HepG2 (cell line): ENCODE data around the gene ZNF813. TPM values are rescaled to one million over a fixed set of nuclear protein-coding genes. Genes with fewer than 3 reads are reported as not detected.

Experiments used
- CAMTA2 ChIP-seq: sonication (generic); formaldehyde crosslinking; IDR thresholded peaks from 2 replicates; pipeline ENCODE4 v1.4.0; 2020; ENCODE audit warnings: mild to moderate bottlenecking, missing genetic modification reagents, borderline replicate concordance
- CCAR2 ChIP-seq: fragments of 200-400 bp; formaldehyde crosslinking; optimal IDR thresholded peaks from 2 replicates; pipeline ENCODE3; 2018; ENCODE audit warnings: low read depth, mild to moderate bottlenecking, low read length, moderate library complexity
- GPN1 ChIP-seq: sonication (generic); formaldehyde crosslinking; IDR thresholded peaks from 2 replicates; pipeline ENCODE4 v1.5.1; 2020; ENCODE audit warnings: missing genetic modification reagents, borderline replicate concordance
- HNRNPK ChIP-seq: fragments of 200-400 bp; formaldehyde crosslinking; IDR thresholded peaks from 2 replicates; pipeline ENCODE4 v1.6.1; 2018; ENCODE audit warnings: low read length, low read depth, moderate library complexity, mild to moderate bottlenecking; ENCODE audit not compliant: poor library complexity, severe bottlenecking
- NFE2 ChIP-seq: sonication (generic); formaldehyde crosslinking; IDR thresholded peaks from 2 replicates; pipeline ENCODE4 v1.4.0; 2020; ENCODE audit warnings: missing genetic modification reagents
- PAX8 ChIP-seq: sonication (generic); formaldehyde crosslinking; IDR thresholded peaks from 2 replicates; pipeline ENCODE4 v1.8.0; 2022; ENCODE audit warnings: mild to moderate bottlenecking, missing genetic modification reagents, borderline replicate concordance
- POLR2AphosphoS2 ChIP-seq: IDR thresholded peaks from 2 replicates; pipeline ENCODE4 v1.6.1; 2011; ENCODE audit warnings: low read depth, low read length, improper control_type of control experiment
- RAD51 ChIP-seq: fragments of 450-650 bp; IDR thresholded peaks from 2 replicates; pipeline ENCODE4 v1.6.1; 2016; ENCODE audit warnings: borderline replicate concordance
- SMAD9 ChIP-seq: sonication (generic); formaldehyde crosslinking; IDR thresholded peaks from 2 replicates; pipeline ENCODE4 v1.5.1; 2020; ENCODE audit warnings: mild to moderate bottlenecking, missing genetic modification reagents
- SP5 ChIP-seq: IDR thresholded peaks from 2 replicates; pipeline ENCODE4 v1.6.1; 2016; ENCODE audit warnings: low read depth, borderline replicate concordance
- TP53 ChIP-seq: sonication (generic); formaldehyde crosslinking; conservative IDR thresholded peaks from 2 replicates; pipeline ENCODE4 v1.4.0; 2020; ENCODE audit warnings: missing genetic modification reagents
- YEATS4 ChIP-seq: sonication (generic); formaldehyde crosslinking; IDR thresholded peaks from 2 replicates; pipeline ENCODE4 v1.4.0; 2020; ENCODE audit warnings: missing genetic modification reagents, borderline replicate concordance
- ZNF549 ChIP-seq: sonication (generic); formaldehyde crosslinking; IDR thresholded peaks from 2 replicates; pipeline ENCODE4 v1.5.0; 2020; ENCODE audit warnings: missing genetic modification reagents
- ZNF672 ChIP-seq: sonication (generic); formaldehyde crosslinking; IDR thresholded peaks from 2 replicates; pipeline ENCODE4 v1.8.1; 2022; ENCODE audit warnings: missing genetic modification reagents
- ZNF790 ChIP-seq: sonication (generic); formaldehyde crosslinking; IDR thresholded peaks from 2 replicates; pipeline ENCODE4 v1.8.0; 2022; ENCODE audit warnings: missing genetic modification reagents, mild to moderate bottlenecking, borderline replicate concordance
- ZSCAN12 ChIP-seq: sonication (generic); formaldehyde crosslinking; IDR thresholded peaks from 2 replicates; pipeline ENCODE4 v1.9.0; 2021; ENCODE audit warnings: mild to moderate bottlenecking, missing genetic modification reagents
- polyA plus RNA-seq, 8 experiments: library from polyadenylated mRNA; depleted of rRNA in 3 of 8; stranded (reverse) in 7 of 8; unstranded in 1 of 8; fragments of >200 nt; fragmentation: Illumina TruSeq in 4 of 8; extraction: Trizol in 4 of 8; gene quantifications; 2 replicates each; pipeline versions ENCODE4 v1.2.1 to v1.2.3, GENCODE V29; 2011 to 2016; ENCODE audit warnings: low read depth in 4 of 8, missing spikeins in 1 of 8, mixed read lengths in 1 of 8; ENCODE audit not compliant: insufficient read depth in 1 of 8
- total RNA-seq, 5 experiments: library from RNA; depleted of rRNA; stranded (reverse); fragments of >200 nt; fragmentation: Illumina TruSeq; extraction: Trizol; gene quantifications; 2 replicates each; pipeline ENCODE4 v1.2.3, GENCODE V29; 2016; ENCODE audit warnings: low read depth in 1 of 5
- TF ChIP-seq, protein P1 (sequence below): IDR thresholded peaks from 2 replicates; pipeline ENCODE4 v1.6.1; 2012; ENCODE audit warnings: low read length, improper control_type of control experiment
- TF ChIP-seq, protein P2 (sequence below): IDR thresholded peaks from 2 replicates; pipeline ENCODE4 v1.6.1; 2016; ENCODE audit warnings: low read depth
- TF ChIP-seq, protein P3 (sequence below): sonication (generic); formaldehyde crosslinking; IDR thresholded peaks from 2 replicates; pipeline ENCODE4 v1.5.1; 2020; ENCODE audit warnings: mild to moderate bottlenecking, missing genetic modification reagents, borderline replicate concordance

Gene ZNF813
- total and polyA plus RNA-seq, 2 of the 13 experiments (the other 11 are each of a cell fraction or from before 2014, with no cell fraction given): 2.1 to 8.9 TPM

DNA sequence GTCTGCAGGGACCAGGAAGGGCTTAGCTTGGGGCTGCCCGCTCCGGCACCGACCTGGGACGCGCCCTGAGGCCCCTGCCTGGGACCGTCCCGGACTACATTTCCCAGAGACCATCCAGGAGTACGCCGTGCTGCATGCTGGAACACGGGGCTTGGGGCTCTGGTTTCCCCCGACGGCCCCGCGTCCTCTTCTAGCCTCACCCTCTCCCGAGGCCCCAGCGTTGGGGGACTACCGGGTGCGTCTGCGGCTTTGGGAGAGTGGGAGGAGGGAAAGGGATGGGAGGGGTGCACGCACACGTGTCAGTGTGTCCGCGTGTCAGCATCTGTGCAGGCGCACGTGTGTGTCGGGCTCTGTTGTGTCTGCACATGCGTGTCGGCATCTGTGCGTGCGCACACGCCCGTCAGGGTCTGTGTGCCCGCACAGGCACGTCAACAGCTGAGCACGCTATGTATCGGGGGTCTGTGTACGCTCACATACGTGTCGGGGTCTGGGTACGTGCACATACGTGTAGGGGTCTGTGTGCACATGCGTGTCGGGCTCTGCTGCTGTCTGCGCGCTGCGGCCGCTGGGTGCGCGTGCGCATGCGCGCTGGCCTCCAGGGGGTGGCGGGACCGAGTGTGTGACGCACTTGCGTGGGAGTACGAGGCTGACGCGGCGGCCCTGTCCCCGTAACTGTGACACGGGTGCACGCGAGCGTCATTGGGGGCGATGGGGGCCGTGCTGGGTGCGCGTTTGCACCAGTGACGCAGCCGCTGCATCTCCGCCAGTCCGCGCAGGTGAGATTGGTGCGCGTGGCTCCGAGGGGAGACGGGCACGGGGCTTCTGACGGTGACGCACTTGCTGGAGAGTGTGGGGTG lies 70.2 kb downstream of the ZNF813 start, which contains the start of gene ZNF331 (continued):
- TF ChIP-seq, protein P1, sequence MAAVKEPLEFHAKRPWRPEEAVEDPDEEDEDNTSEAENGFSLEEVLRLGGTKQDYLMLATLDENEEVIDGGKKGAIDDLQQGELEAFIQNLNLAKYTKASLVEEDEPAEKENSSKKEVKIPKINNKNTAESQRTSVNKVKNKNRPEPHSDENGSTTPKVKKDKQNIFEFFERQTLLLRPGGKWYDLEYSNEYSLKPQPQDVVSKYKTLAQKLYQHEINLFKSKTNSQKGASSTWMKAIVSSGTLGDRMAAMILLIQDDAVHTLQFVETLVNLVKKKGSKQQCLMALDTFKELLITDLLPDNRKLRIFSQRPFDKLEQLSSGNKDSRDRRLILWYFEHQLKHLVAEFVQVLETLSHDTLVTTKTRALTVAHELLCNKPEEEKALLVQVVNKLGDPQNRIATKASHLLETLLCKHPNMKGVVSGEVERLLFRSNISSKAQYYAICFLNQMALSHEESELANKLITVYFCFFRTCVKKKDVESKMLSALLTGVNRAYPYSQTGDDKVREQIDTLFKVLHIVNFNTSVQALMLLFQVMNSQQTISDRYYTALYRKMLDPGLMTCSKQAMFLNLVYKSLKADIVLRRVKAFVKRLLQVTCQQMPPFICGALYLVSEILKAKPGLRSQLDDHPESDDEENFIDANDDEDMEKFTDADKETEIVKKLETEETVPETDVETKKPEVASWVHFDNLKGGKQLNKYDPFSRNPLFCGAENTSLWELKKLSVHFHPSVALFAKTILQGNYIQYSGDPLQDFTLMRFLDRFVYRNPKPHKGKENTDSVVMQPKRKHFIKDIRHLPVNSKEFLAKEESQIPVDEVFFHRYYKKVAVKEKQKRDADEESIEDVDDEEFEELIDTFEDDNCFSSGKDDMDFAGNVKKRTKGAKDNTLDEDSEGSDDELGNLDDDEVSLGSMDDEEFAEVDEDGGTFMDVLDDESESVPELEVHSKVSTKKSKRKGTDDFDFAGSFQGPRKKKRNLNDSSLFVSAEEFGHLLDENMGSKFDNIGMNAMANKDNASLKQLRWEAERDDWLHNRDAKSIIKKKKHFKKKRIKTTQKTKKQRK: no peak
- TF ChIP-seq RAD51: no peak
- TF ChIP-seq CAMTA2 (CRISPR knock-in tag): no peak
- no peak; the same call in 1 of the 2 replicates for TF ChIP-seq ZNF672 (CRISPR knock-in tag)
- no peak for TF ChIP-seq CCAR2
- TF ChIP-seq ZSCAN12: no peak
- TF ChIP-seq ZNF790 (CRISPR knock-in tag): 0 out of 2 replicates have a peak, but pooled peaks have one; percentile 4
- TF ChIP-seq PAX8: 0 out of 2 replicates have a peak, but pooled peaks have one; percentile 16
- TF ChIP-seq GPN1 (CRISPR knock-in tag): no peak
- TF ChIP-seq POLR2AphosphoS2: no peak
- TF ChIP-seq YEATS4 (CRISPR knock-in tag): no peak
- no peak for TF ChIP-seq NFE2
- no peak for TF ChIP-seq HNRNPK
- no peak for TF ChIP-seq SP5 (CRISPR knock-in tag)
- no peak for TF ChIP-seq SMAD9
- TF ChIP-seq ZNF549 (CRISPR knock-in tag): no peak
- TF ChIP-seq, protein P2, sequence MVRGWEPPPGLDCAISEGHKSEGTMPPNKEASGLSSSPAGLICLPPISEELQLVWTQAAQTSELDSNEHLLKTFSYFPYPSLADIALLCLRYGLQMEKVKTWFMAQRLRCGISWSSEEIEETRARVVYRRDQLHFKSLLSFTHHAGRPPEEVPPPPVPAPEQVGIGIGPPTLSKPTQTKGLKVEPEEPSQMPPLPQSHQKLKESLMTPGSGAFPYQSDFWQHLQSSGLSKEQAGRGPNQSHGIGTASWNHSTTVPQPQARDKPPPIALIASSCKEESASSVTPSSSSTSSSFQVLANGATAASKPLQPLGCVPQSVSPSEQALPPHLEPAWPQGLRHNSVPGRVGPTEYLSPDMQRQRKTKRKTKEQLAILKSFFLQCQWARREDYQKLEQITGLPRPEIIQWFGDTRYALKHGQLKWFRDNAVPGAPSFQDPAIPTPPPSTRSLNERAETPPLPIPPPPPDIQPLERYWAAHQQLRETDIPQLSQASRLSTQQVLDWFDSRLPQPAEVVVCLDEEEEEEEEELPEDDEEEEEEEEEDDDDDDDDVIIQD (CRISPR knock-in tag): no peak
- no peak for TF ChIP-seq TP53
- TF ChIP-seq, protein P3, sequence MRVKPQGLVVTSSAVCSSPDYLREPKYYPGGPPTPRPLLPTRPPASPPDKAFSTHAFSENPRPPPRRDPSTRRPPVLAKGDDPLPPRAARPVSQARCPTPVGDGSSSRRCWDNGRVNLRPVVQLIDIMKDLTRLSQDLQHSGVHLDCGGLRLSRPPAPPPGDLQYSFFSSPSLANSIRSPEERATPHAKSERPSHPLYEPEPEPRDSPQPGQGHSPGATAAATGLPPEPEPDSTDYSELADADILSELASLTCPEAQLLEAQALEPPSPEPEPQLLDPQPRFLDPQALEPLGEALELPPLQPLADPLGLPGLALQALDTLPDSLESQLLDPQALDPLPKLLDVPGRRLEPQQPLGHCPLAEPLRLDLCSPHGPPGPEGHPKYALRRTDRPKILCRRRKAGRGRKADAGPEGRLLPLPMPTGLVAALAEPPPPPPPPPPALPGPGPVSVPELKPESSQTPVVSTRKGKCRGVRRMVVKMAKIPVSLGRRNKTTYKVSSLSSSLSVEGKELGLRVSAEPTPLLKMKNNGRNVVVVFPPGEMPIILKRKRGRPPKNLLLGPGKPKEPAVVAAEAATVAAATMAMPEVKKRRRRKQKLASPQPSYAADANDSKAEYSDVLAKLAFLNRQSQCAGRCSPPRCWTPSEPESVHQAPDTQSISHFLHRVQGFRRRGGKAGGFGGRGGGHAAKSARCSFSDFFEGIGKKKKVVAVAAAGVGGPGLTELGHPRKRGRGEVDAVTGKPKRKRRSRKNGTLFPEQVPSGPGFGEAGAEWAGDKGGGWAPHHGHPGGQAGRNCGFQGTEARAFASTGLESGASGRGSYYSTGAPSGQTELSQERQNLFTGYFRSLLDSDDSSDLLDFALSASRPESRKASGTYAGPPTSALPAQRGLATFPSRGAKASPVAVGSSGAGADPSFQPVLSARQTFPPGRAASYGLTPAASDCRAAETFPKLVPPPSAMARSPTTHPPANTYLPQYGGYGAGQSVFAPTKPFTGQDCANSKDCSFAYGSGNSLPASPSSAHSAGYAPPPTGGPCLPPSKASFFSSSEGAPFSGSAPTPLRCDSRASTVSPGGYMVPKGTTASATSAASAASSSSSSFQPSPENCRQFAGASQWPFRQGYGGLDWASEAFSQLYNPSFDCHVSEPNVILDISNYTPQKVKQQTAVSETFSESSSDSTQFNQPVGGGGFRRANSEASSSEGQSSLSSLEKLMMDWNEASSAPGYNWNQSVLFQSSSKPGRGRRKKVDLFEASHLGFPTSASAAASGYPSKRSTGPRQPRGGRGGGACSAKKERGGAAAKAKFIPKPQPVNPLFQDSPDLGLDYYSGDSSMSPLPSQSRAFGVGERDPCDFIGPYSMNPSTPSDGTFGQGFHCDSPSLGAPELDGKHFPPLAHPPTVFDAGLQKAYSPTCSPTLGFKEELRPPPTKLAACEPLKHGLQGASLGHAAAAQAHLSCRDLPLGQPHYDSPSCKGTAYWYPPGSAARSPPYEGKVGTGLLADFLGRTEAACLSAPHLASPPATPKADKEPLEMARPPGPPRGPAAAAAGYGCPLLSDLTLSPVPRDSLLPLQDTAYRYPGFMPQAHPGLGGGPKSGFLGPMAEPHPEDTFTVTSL (CRISPR knock-in tag): peak; percentile 78
